OCI-LY7 (cell line): ENCODE data around the gene IFNGR2. TPM values are rescaled to one million over a fixed set of nuclear protein-coding genes. Genes with fewer than 3 reads are reported as not detected.
A peak's percentile ranks its signal among the peaks of the same experiment; 100 is the strongest.
"Not testable (repeated sequence)": the region's sequence is repeated elsewhere in the genome, so short reads cannot be mapped to it uniquely, and the experiment has no call there.

ENCODE experiments used
- BruUV-seq: library from RNA; stranded (reverse); fragments of 400-500 nt; replicated peaks from 2 replicates; lab custom pipeline; 2021; lab: Mats Ljungman, UMichigan
- CTCF ChIA-PET: fragments of 300-600 bp; sonication (Branson Sonifier 250); formaldehyde crosslinking; loops from one replicate; lab custom pipeline; 2022; ENCODE audit warnings: antibody characterized with exemption; ENCODE audit not compliant: unreplicated experiment; lab: Charles Lee
- POLR2A ChIA-PET: fragments of 300-600 bp; sonication (Branson Sonifier 250); formaldehyde crosslinking; loops from one replicate; lab custom pipeline; 2022; ENCODE audit warnings: antibody characterized with exemption; lab: Charles Lee
- DNase-seq: peaks from one replicate; pipeline ENCODE4 v3.0.0-alpha.2; 2015; ENCODE audit warnings: low spot score
- H2AFZ ChIP-seq: fragments of 200-600 bp; sonication (generic), shearing (Covaris generic); 2 replicates; pipeline ENCODE4 v1.6.1; 2014; ENCODE audit warnings: mild to moderate bottlenecking, antibody characterized with exemption, low read length, moderate library complexity
- H3K27ac ChIP-seq: fragments of 200-600 bp; sonication (generic); 2 replicates; pipeline ENCODE4 v1.5.1; 2014; ENCODE audit warnings: mixed run types, low read depth, mild to moderate bottlenecking, moderate library complexity, low read length, inconsistent platforms; ENCODE audit not compliant: poor library complexity, severe bottlenecking
- H3K36me3 ChIP-seq: fragments of 200-600 bp; sonication (generic); 2 replicates; pipeline ENCODE4 v1.6.1; 2014; ENCODE audit warnings: mild to moderate bottlenecking, antibody characterized with exemption, low read length, moderate library complexity, mixed read lengths; ENCODE audit not compliant: insufficient read depth
- H3K4me1 ChIP-seq: fragments of 200-600 bp; sonication (generic); 2 replicates; pipeline ENCODE4 v1.5.1; 2014; ENCODE audit warnings: mild to moderate bottlenecking, low read length; ENCODE audit not compliant: insufficient read depth, poor library complexity, severe bottlenecking
- H3K4me2 ChIP-seq: fragments of 200-600 bp; sonication (generic); 2 replicates; pipeline ENCODE4 v1.6.1; 2014; ENCODE audit warnings: mild to moderate bottlenecking, low read length
- H3K4me3 ChIP-seq: fragments of 200-600 bp; sonication (generic); 2 replicates; pipeline ENCODE4 v1.5.1; 2014; ENCODE audit warnings: mild to moderate bottlenecking, low read depth, low read length; ENCODE audit not compliant: poor library complexity, severe bottlenecking
- H3K79me2 ChIP-seq: fragments of 200-600 bp; sonication (generic); 2 replicates; pipeline ENCODE4 v1.6.1; 2016; ENCODE audit warnings: low read depth, mild to moderate bottlenecking, low read length, moderate library complexity, mixed read lengths; ENCODE audit not compliant: insufficient read depth
- H3K9me2 ChIP-seq: fragments of 200-600 bp; sonication (generic); 2 replicates; pipeline ENCODE4 v1.6.1; 2016; ENCODE audit warnings: mild to moderate bottlenecking, low read length, mixed read lengths; ENCODE audit not compliant: insufficient read depth
- H3K9me3 ChIP-seq: fragments of 200-600 bp; sonication (generic); 2 replicates; pipeline ENCODE4 v1.6.1; 2014; ENCODE audit warnings: mild to moderate bottlenecking, mixed run types, low read length, mixed read lengths
- H4K20me1 ChIP-seq: fragments of 200-600 bp; sonication (generic); 2 replicates; pipeline ENCODE4 v1.6.1; 2014; ENCODE audit warnings: mild to moderate bottlenecking, antibody characterized with exemption, low read length, moderate library complexity, mixed read lengths; ENCODE audit not compliant: insufficient read depth
- CTCF ChIP-seq: fragments of 200-600 bp; sonication (generic); conservative IDR thresholded peaks from 2 replicates; pipeline ENCODE4 v1.5.1; 2014; ENCODE audit warnings: mild to moderate bottlenecking, antibody characterized with exemption, low read length, moderate library complexity, mixed read lengths
- EZH2phosphoT487 ChIP-seq: fragments of 200-600 bp; sonication (generic); IDR thresholded peaks from 2 replicates; pipeline ENCODE4 v1.6.1; 2018; ENCODE audit warnings: low read depth, borderline replicate concordance, mild to moderate bottlenecking, mixed run types, antibody characterized with exemption, low read length, moderate library complexity, mixed read lengths
- intact Hi-C: fragments of 100-400 bp; cut with micrococcal nuclease; formaldehyde crosslinking; loops from one replicate; pipeline ENCODE4 v1.10.0; 2022; ENCODE audit not compliant: unreplicated experiment
- total RNA-seq, 2 experiments: library from RNA; depleted of rRNA in 1 of 2; stranded (reverse); fragments of >200 nt in 1 of 2; shearing (Covaris generic) in 1 of 2; gene quantifications; 2 replicates each; pipeline ENCODE4 v1.2.3, GENCODE V29; 2014 to 2022

IFNGR2 gene
- total RNA-seq, 2 experiments from 2014 or later = 70.2 to 86.9 TPM

DNA sequence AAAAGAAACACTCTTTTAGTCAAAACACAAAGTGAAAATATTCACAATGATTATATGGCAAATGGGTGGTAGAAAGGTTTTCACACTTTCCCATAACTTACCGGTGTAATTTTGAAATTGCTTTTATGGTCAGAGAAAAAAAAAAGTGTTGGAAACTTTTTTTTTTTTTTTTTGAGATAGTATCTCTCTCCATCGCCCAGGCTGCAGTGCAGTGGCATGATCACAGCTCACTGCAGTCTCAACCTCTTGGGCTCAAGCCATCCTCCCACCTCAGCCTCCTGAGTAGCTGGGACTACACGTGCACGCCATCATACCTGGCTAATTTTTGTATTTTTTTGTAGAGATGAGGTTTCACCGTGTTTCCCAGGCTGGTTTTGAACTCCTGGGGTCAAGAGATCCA is 3.3 kb downstream of the IFNGR2 start:
- peaks cover 43% of the 10 kb centered on the region for H3K4me1 ChIP-seq
- CTCF ChIA-PET = no interaction called here
- H3K9me3 ChIP-seq = no peaks in the 10 kb centered on the region
- BruUV-seq = no TSS peak
- peaks cover 77% of the 10 kb centered on the region for H3K79me2 ChIP-seq
- no peak overlapping the region for H3K4me3 ChIP-seq
- H3K4me2 ChIP-seq = peak overlapping the region; percentile 89; the same call in 1 of the 2 replicates
- no peak overlapping the region for H2AFZ ChIP-seq
- peaks cover 5% of the 10 kb centered on the region; the same call in 1 of the 2 replicates for H4K20me1 ChIP-seq
- peaks cover 45% of the 10 kb centered on the region for H3K36me3 ChIP-seq
- no peaks in the 10 kb centered on the region for H3K9me2 ChIP-seq
- intact Hi-C loops = no loop called here
- DNase-seq = no peak
- TF ChIP-seq EZH2phosphoT487 (no peak), CTCF (no peak)
- POLR2A ChIA-PET = interaction anchor here (0.6 to 0.8 kb wide), 5 partner anchors 9 to 446 kb away, joined by 3 to 5 read pairs (median 4); no protein-coding TSS in a partner anchor
- H3K27ac ChIP-seq = no peak overlapping the region

DNA sequence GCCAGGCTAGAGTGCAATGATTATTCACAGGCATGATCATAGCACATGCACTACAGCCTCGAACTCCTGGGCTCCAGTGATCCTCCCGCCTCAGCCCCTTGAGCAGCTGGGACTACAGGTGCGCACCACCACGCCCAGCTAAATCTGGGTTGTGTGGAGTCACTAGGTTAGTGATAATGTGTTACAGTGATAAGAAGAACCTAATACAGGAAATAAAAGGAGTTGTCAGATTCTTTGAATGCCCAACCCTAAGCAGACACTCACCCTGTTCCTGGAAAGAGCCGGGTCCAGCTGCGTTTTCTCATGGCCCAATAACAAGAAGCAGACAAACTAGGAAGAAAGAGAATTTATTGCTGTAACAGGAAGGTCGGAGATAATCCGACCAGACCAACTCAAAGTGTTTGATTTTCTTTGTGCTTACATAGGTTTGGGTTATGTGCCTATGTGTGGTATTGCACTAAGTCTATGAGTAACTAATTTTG is 8.8 kb downstream of the IFNGR2 start:
- intact Hi-C loops = no loop called here
- POLR2A ChIA-PET = interaction anchor here (1.0 kb wide), 1 partner anchor 16 kb away, joined by 3 read pairs; no protein-coding TSS in a partner anchor
- peaks cover 84% of the 10 kb centered on the region for H3K36me3 ChIP-seq

GRCh38 chr21:33412439-33412831 is 9.2 kb downstream of the IFNGR2 start:
- H3K9me3 ChIP-seq, intact Hi-C loops, H4K20me1 ChIP-seq, H3K4me2 ChIP-seq, CTCF ChIA-PET, DNase-seq, H3K27ac ChIP-seq, BruUV-seq, H3K9me2 ChIP-seq, H3K4me3 ChIP-seq, H2AFZ ChIP-seq: not testable (repeated sequence)
- H3K36me3 ChIP-seq = peaks cover 84% of the 10 kb centered on the region
- peaks cover 78% of the 10 kb centered on the region for H3K79me2 ChIP-seq
- POLR2A ChIA-PET = interaction anchor here (0.6 to 1.0 kb wide), 3 partner anchors 15 to 28 kb away, joined by 3 to 4 read pairs (median 3); no protein-coding TSS in a partner anchor
- peaks cover 11% of the 10 kb centered on the region for H3K4me1 ChIP-seq

More for the DNA sequence above, 8.8 kb downstream of the IFNGR2 start:
- no peaks in the 10 kb centered on the region for H3K9me3 ChIP-seq
- H2AFZ ChIP-seq = no peak overlapping the region
- H3K4me3 ChIP-seq = no peak overlapping the region
- no peak overlapping the region for H3K4me2 ChIP-seq
- CTCF ChIA-PET = no interaction called here
- H4K20me1 ChIP-seq = no peaks in the 10 kb centered on the region
- no TSS peak for BruUV-seq
- peaks cover 16% of the 10 kb centered on the region for H3K4me1 ChIP-seq
- H3K27ac ChIP-seq = no peak overlapping the region
- no peak for DNase-seq
- TF ChIP-seq EZH2phosphoT487 (no peak), CTCF (no peak)
- no peaks in the 10 kb centered on the region for H3K9me2 ChIP-seq
- peaks cover 80% of the 10 kb centered on the region for H3K79me2 ChIP-seq
